DMS 273 (cell line): ENCODE measurements around the gene ZNF536.

ENCODE experiments used
- DNase-seq: peaks from one replicate; lab custom pipeline; 2025; ENCODE audit not compliant: unreplicated experiment; lab: John Stamatoyannopoulos, UW

The ZNF536 gene

DNA sequence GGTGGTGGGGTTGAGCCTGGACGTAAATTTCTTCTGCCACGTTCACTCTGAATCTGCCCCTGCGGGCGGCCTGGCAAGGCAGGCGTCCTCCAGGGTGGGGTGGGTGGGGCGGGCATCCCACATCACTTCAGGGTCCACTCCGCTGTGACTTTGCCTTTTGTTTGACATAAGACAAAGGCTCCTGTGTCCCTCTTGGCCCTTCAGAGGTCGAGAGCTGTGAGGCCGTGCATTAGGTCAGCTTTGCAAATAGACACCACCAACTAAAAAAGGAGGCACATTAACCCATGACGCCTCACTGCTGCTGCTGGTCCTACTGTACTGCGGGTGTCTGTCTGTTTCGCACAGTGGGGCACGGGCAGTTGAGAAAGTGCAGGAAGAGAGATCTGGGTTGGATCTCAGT, 10.5 kb upstream of the ZNF536 start:
- DNase-seq: no peak

DNA sequence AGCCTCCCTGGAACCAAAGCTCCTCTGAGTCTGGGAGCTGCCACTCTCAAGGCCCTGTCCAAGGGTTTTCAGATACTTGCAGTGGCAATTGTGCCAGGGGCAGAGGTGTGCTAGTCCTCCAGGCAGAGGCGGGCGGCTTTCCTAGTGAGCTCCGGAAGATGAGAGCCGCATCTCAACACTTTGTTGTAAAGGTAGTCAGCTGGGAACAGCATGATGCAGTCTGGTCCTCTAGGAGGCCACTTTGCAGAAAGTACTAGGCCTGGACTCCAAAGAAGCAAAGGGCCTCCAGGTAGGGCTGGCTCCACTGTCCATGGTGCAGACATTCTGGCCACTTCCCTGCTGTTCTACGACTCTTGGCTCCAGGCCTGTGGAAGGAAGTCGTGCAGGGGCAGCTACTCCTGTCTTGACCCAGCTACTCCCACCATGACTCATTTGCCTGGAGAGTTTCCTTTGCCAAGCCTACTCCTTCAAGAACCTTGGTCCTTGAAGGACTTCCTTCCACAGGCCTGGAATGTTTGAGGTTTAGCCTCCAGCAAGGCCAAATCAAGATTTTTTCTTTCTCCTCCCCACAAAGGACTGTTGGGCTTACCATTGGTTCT, 9.9 kb upstream of the ZNF536 start:
- DNase-seq: no peak

DNA sequence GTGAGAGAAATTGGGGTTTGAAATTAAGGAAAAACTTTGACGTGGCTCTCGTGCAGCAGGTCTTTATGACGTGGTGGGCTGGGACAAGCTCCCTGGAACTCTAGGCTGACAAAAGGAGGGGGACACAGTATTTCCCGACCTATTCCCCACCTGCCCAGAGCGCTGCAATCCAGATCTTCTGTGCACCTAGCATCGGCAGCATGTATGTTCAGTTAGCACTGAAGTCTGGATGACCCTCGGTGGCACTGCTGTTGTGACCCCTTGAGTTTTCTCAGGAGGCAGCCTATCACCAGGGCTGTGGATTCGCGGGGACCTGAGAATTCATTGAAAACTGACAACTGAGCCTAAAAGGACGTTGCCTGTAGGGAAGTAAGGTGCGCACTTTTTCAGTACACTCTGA, 9.1 kb upstream of the ZNF536 start:
- no peak for DNase-seq

DNA sequence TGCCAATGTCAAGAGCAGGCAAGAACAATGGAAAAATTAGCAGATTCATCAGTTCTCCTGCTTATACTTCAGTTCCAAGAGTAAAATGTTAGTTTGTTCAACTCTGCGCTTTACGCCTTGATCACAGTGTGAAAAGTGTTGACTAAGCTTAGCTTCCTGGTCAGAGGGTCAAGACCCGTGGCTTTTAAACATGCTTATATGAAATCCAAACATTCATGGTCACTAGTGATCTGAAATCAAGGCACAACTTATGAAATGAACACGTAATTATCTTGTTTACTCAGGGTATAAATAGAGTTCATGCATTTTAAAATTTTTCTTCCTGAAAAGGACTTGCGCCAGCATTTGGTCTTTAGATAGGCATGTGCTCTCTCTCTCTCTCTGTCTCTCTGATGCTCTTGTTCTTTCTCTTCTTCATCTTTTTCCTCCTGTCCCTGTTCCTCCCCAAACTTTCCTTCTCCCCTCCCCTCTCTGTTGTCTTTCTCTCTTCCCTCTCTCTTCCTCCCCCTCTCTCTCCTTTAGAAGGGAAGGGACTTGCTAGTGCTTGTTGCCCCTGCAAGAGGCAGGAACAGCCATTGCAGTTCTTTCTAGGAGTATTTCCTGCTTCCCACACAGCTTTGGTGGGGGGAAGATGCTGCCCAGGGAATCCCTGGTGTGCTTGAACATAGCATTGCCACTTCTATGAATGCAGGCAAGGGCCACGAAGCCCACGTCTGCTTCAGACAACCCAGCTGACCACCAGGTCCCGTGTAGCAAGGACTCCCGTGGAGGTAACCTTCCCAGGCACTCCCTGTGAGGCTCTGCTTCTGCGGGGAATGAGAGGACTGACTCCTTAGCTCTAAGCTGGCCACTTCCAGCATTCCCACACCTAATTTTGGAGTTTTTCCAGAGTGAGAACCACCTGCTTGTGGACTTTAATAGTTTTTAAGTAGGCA, 7.1 kb upstream of the ZNF536 start:
- DNase-seq: no peak

GRCh38 chr19:30366282-30366681, 5.9 kb upstream of the ZNF536 start:
- DNase-seq: no peak

DNA sequence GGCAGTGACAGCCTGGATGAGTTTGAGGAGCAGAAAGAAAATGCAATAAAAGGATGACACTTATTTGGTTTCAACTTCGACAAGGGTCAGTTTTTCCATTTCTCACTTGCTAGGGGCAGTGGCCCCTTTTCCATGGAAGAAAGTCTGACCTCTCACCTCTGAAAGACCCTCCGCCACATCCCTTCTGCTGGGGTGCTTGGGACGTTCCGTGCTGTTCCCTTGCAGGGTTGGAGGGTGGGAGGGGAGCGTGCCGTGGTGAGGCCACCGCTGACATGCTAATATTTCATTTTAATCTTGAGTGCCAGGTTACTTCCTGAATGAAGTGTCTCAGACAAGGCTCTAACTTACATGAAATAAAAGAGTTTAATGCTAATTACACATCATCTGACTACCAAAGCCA, 5.2 kb upstream of the ZNF536 start:
- no peak for DNase-seq

DNA sequence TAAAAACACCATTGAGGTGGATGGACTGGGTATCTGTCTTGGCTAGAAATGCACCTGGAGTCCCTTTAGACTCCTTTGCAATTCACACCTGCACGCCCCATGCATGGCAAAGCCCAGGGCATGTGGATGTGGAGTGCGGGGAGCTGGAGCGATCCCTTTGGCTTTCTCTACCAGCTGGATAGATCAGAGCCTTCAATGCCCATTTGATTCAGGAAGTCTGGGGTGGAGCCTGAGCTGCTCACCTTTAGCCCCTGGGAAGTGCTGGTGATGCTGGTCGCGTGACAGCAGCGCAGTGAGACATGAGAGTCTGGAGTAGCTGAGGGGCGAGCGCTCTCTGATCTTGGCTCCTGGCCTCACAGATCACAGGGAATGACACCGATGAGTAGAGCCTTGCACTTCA, 4.8 kb upstream of the ZNF536 start:
- no peak for DNase-seq

GRCh38 chr19:30369833-30370232, 2.4 kb upstream of the ZNF536 start:
- no peak for DNase-seq

DNA sequence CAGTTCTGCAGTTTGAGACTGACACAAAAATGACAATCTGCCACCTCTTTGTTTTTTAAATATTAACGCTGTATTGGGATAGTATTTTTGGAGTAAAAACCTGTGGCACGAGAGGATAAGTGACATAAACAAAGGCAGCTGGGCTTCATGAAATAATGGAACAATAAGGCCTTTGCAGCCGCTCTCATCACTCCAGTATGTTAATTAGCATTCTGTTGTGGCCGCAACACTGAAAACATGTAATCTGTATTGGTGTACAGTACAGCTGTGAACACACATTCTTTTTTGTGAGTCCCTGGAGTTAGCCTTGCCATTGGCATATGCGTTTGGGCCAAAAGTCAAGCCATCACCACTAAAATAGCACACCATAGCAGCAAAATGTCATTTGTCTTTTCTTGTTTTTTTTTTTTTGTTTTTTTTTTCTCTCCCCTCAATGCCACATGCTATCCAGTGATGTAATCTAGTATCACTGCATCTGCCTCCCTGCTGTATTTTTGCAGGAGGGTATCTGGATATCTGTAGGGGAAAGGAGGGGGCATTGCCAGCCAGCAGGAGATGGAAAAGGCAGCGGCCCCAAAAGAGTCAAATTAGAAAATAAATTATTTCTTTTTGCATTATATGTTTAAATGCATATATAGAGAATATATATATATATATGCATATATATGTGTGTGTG, 885 bp upstream of the ZNF536 start:
- no peak for DNase-seq

DNA sequence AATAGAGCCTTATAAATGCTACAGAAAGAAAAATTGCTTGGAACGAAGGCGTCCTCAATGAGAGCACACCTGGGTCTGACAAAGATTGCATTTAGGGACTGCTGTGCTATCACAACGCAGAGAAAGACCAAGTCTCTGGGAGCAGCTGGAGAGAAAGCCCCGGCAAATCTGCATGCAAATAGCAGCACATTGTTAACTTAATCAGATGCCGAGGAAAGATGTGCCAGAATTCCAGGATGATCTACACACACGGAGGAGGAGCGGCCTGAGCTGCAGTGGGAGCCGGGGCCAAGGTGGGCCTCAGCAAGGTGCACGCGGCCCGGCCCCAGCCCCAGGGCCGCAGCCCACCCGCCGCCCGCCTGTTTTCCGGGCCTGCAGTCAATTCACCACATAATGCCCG, 1.4 kb downstream of the ZNF536 start:
- no peak for DNase-seq

DNA sequence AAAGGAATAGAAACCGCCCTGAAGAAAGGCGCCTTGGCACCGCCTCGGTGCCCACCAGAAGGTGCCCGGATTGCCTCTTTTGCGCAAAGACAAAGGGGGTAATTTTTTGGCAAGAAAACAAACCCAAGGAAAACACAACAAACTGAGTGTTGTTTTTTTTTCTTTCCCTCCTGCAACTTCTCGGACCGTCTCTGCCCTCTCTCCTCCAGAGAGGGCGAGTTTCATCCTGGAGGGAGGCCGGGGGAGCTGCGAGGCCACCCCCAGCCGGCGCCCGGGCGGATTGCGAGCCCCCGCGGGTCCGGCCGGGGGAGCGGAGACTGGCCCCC, 2.3 kb downstream of the ZNF536 start:
- DNase-seq: no peak

GRCh38 chr19:30374865-30375552, 2.8 kb downstream of the ZNF536 start:
- peak; percentile 72 for DNase-seq

GRCh38 chr19:30375553-30376031, 3.4 kb downstream of the ZNF536 start:
- DNase-seq: no peak

DNA sequence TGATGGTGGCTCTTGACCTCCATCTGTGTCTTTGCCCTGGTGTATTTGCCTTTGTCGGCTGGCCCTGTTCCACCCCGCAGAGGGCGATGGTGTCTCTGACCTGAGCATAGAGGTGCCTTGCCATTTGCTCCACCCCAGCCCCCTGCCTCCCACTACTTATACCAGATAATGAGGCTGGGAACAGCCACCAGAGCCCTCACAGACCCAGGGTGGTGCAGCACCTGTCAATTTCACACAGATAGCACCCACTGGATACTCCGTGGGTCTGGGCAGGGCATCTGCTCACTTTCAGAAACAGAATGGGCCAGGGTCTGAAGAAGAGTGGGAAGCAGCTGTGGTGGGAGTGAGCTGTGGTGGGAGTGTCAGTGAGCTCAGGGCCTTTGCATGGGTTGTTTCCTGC, 4.1 kb downstream of the ZNF536 start:
- no peak for DNase-seq

GRCh38 chr19:30376826-30377425, 4.7 kb downstream of the ZNF536 start:
- DNase-seq: no peak

DNA sequence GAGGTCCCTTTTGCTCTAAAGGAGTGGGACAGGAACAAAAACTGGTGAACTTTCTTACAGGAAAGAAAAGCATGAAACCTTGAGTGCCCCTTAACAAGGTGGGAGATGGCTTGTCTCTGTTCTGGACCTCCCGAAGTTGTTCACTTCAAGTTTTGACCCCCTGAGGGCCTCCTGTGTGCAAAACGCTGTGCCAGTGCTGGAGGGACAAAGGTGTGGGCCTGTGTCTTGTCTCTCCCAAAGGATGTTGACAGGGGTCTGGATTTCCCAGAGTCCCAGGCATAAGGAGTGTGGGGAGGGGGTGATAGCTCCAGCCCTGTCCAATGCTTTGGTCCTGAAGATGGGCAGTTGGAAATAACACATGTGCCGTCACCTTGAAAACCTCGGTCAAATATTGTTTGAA, 6.5 kb downstream of the ZNF536 start:
- no peak for DNase-seq

GRCh38 chr19:30379841-30380610, 7.8 kb downstream of the ZNF536 start:
- no peak for DNase-seq

- no peak for DNase-seq
Observed at GRCh38 chr19:30381366-30381765, 9.2 kb downstream of the ZNF536 start.

GRCh38 chr19:30385174-30385573, 13.0 kb downstream of the ZNF536 start:
- no peak for DNase-seq

GRCh38 chr19:30385666-30386065, 13.5 kb downstream of the ZNF536 start:
- DNase-seq: no peak
